Loucy (cell line): ENCODE measurements around the gene RIN3.

ENCODE experiments used
- CTCF ChIP-seq: fragments of 200-600 bp; sonication (generic); conservative IDR thresholded peaks from 2 replicates; pipeline ENCODE4 v1.5.1; 2014; ENCODE audit warnings: mild to moderate bottlenecking, antibody characterized with exemption, low read length
- EZH2phosphoT487 ChIP-seq: fragments of 200-600 bp; IDR thresholded peaks from 2 replicates; pipeline ENCODE4 v1.6.1; 2018; ENCODE audit warnings: antibody characterized with exemption, mild to moderate bottlenecking, moderate library complexity, borderline replicate concordance

- TF ChIP-seq CTCF = peak; percentile 99
- no peak for TF ChIP-seq EZH2phosphoT487
Measured at GRCh38 chr14:92613008-92613658, 99.6 kb downstream of the RIN3 start.
